ENCODE data around the gene SLC8A2.

- TF ChIP-seq POLR2A (IDR thresholded peaks at IDR 0.05; ENCODE audit: low read length) (no peak), GATA1 (IDR thresholded peaks at IDR 0.05; ENCODE audit: low read depth, low read length) (no peak)
Observed at GRCh38 chr19:47459477-47459876, 12.2 kb downstream of the SLC8A2 start.

Measured in erythroblast (primary cell).